HG03175 (cell line): Measurements from ENCODE around the gene TAS1R3.
"Not testable (repeated sequence)": the region's sequence is repeated elsewhere in the genome, so short reads cannot be mapped to it uniquely, and the experiment has no call there.

Experiments used
- ATAC-seq: cut with Tn5 transposase; IDR thresholded peaks from one replicate; pipeline ENCODE4 v1.9.1; 2021; ENCODE audit warnings: mild to moderate bottlenecking, moderate library complexity; ENCODE audit not compliant: unreplicated experiment

Gene TAS1R3

GRCh38 chr1:1307923-1308755 lies 22.9 kb upstream of the TAS1R3 start, which contains the start of the genes ACAP3 and PUSL1:
Gene ACAP3 (minus strand): TSS chr1:1307930. CDS start chr1:1307815, 115 bp downstream.
Gene PUSL1 (plus strand): TSS chr1:1308597. CDS start chr1:1308644, 47 bp downstream.
- peak; percentile 63 for ATAC-seq

GRCh38 chr1:1308756-1309250 lies 22.3 kb upstream of the TAS1R3 start:
- ATAC-seq = peak; percentile 2

- no peak for ATAC-seq
Observed at GRCh38 chr1:1309251-1310108, 21.6 kb upstream of the TAS1R3 start.

GRCh38 chr1:1310109-1310385 lies 21.0 kb upstream of the TAS1R3 start:
- ATAC-seq = no peak

GRCh38 chr1:1310476-1311053 lies 20.5 kb upstream of the TAS1R3 start:
- ATAC-seq = no peak

- no peak for ATAC-seq
Observed at GRCh38 chr1:1311107-1312104, 19.7 kb upstream of the TAS1R3 start.

GRCh38 chr1:1312450-1313314 lies 18.4 kb upstream of the TAS1R3 start:
- ATAC-seq = no peak

- ATAC-seq = no peak
Observed at GRCh38 chr1:1313500-1314236, 17.4 kb upstream of the TAS1R3 start.

GRCh38 chr1:1314237-1314586 lies 16.9 kb upstream of the TAS1R3 start:
- no peak for ATAC-seq

- no peak for ATAC-seq
Observed at GRCh38 chr1:1314678-1315335, 16.3 kb upstream of the TAS1R3 start.

- ATAC-seq = no peak
Observed at GRCh38 chr1:1315435-1315954, 15.6 kb upstream of the TAS1R3 start.

GRCh38 chr1:1316199-1316598 lies 14.9 kb upstream of the TAS1R3 start:
- ATAC-seq = not testable (repeated sequence)

GRCh38 chr1:1317420-1317819 lies 13.7 kb upstream of the TAS1R3 start:
- ATAC-seq = no peak

GRCh38 chr1:1318131-1318652 lies 12.9 kb upstream of the TAS1R3 start:
- no peak for ATAC-seq

GRCh38 chr1:1318777-1319645 lies 12.1 kb upstream of the TAS1R3 start:
- ATAC-seq = no peak

- ATAC-seq = no peak
Observed at GRCh38 chr1:1319646-1319941, 11.5 kb upstream of the TAS1R3 start.
